NCI-H2196 treated with DMSO at 0.1 percent for 48 hours (cell line): ENCODE results near the gene METAP1.
"Not testable (repeated sequence)": the region's sequence is repeated elsewhere in the genome, so short reads cannot be mapped to it uniquely, and the experiment has no call there.

Experiments used
- DNase-seq: peaks from one replicate; lab custom pipeline; 2025; ENCODE audit not compliant: unreplicated experiment; lab: John Stamatoyannopoulos, UW

The METAP1 gene

GRCh38 chr4:99091216-99091575, 95.7 kb downstream of the METAP1 start:
- DNase-seq: no peak

- not testable (repeated sequence) for DNase-seq
These were observed 96.3 kb downstream of the METAP1 start for GRCh38 chr4:99091841-99092240.

- no peak for DNase-seq
These were observed 103.8 kb downstream of the METAP1 start for GRCh38 chr4:99099311-99099710.

GRCh38 chr4:99099814-99100213, 104.3 kb downstream of the METAP1 start:
- not testable (repeated sequence) for DNase-seq

GRCh38 chr4:99100876-99101275, 105.4 kb downstream of the METAP1 start:
- DNase-seq: no peak

GRCh38 chr4:99102634-99103033, 107.1 kb downstream of the METAP1 start:
- no peak for DNase-seq

- no peak for DNase-seq
These were observed 107.6 kb downstream of the METAP1 start for GRCh38 chr4:99103166-99103565.

- no peak for DNase-seq
These were observed 108.6 kb downstream of the METAP1 start for GRCh38 chr4:99104153-99104552.

- not testable (repeated sequence) for DNase-seq
These were observed 113.8 kb downstream of the METAP1 start for GRCh38 chr4:99109286-99109685.
